Measurements from ENCODE around the gene HLX. TPM values are rescaled to one million over a fixed set of nuclear protein-coding genes. Genes with fewer than 3 reads are reported as not detected.

HLX gene
- total and polyA plus RNA-seq, 2 of the 13 experiments (the other 11 are each of a cell fraction or from before 2014, with no cell fraction given) = 0.30 to 0.35 TPM

DNA sequence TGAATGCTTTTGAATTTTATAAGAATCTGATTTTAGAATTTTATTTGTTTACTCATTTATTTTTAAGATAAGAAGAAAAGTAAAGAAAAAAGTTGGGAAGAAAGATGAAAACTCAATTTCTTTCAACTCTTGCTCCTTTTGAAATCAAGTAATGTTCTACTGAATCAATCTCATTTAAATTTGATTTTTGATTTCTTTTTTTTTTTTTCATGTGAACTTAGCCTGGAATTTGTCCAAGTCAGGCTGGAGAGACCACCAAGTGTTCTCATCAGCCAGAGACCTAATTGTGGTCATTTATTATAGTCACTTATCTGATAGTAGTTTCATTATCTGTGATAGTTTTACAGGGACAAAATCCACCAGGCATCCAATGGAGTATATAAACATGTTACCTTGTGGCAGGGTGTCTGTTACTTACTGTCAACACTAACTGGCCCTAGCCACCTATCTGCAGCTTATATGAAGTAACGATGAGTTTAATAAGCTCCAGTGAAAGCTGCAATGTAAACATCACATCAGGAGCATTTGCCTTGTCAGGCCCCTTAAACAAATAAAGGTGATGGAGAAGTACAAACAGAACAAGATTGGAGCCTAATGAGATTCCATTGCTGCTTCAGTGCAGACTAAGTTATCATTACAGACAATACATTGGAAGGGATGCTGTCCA lies 39.2 kb downstream of the HLX start:
- Histone ChIP-seq H4K20me1 (ENCODE audit: insufficient read depth, low read length) (no peaks in the 10 kb centered on the region), H3K9me3 (ENCODE audit: low read length) (no peaks in the 10 kb centered on the region), H3K9ac (ENCODE audit: insufficient read depth, low read depth, low read length) (no peak overlapping the region), H3K27me3 (ENCODE audit: control insufficient read depth in 1 of 2, insufficient read depth in 2 of 2, low read length in 2 of 2) (peaks cover 0 to 2% of the 10 kb centered on the region in 2 experiments; a peak in 1 of 5 replicates), H3K4me3 (replicated peaks in 1 of 3; ENCODE audit: insufficient read depth in 1 of 3, low read depth in 2 of 3, low read length in 3 of 3) (no peak overlapping the region), H3K4me1 (ENCODE audit: insufficient read depth, low read length) (peaks cover 47% of the 10 kb centered on the region), H3K36me3 (replicated peaks in 1 of 2; ENCODE audit: control insufficient read depth in 1 of 2, insufficient read depth in 2 of 2, low read length in 2 of 2) (no peaks in the 10 kb centered on the region), H3K79me2 (ENCODE audit: insufficient read depth, low read length) (no peaks in the 10 kb centered on the region), H2AFZ (ENCODE audit: low read length) (no peak overlapping the region), H3K4me2 (ENCODE audit: low read depth, low read length) (no peak overlapping the region), H3K27ac (ENCODE audit: extremely low read length, insufficient read depth, low read length) (no peak overlapping the region)
- no TSS peak for BruUV-seq (replicated peaks)
- ATAC-seq (peak; percentile 54), FAIRE-seq (no peak), DNase-seq (ENCODE audit: low spot score) (peak; percentile 49)
- ChIA-PET POLR2A (no interaction called here), CTCF (ENCODE audit: low intra/inter-chr PET ratio, low total read pairs) (no interaction called here)
- intact Hi-C loops (cut with micrococcal nuclease; ENCODE audit: unreplicated experiment) (no loop called here), in situ Hi-C loops (cut with HindIII; ENCODE audit: extremely low pct_ligation_motif_present, low pct_unique_long_range_greater_than_20kb) (no loop called here)
- 0% methylated on average over 1 of the region's 1 CpG for WGBS (ENCODE audit: low lambda C conversion rate)
- TF ChIP-seq ZNF350 (CRISPR knock-in tag; IDR thresholded peaks at IDR 0.05; ENCODE audit: borderline replicate concordance, low read depth) (no peak), ZNF468 (CRISPR knock-in tag; IDR thresholded peaks at IDR 0.05) (no peak), GTF3A (CRISPR knock-in tag; conservative IDR thresholded peaks at IDR 0.05) (no peak), ZNF577 (CRISPR knock-in tag; IDR thresholded peaks at IDR 0.05; ENCODE audit: borderline replicate concordance, low read depth) (no peak), FOXP1 (IDR thresholded peaks at IDR 0.05) (no peak), FOXP1 (CRISPR knock-in tag; IDR thresholded peaks at IDR 0.05) (peak; percentile 56), ERF (CRISPR knock-in tag; IDR thresholded peaks at IDR 0.05) (no peak), NFE2L1 (CRISPR knock-in tag; IDR thresholded peaks at IDR 0.05; ENCODE audit: borderline replicate concordance) (no peak), ARNTL (CRISPR knock-in tag; IDR thresholded peaks at IDR 0.05) (no peak), JDP2 (CRISPR knock-in tag; IDR thresholded peaks at IDR 0.05; ENCODE audit: borderline replicate concordance) (no peak)
- TF ChIP-seq, protein P1, sequence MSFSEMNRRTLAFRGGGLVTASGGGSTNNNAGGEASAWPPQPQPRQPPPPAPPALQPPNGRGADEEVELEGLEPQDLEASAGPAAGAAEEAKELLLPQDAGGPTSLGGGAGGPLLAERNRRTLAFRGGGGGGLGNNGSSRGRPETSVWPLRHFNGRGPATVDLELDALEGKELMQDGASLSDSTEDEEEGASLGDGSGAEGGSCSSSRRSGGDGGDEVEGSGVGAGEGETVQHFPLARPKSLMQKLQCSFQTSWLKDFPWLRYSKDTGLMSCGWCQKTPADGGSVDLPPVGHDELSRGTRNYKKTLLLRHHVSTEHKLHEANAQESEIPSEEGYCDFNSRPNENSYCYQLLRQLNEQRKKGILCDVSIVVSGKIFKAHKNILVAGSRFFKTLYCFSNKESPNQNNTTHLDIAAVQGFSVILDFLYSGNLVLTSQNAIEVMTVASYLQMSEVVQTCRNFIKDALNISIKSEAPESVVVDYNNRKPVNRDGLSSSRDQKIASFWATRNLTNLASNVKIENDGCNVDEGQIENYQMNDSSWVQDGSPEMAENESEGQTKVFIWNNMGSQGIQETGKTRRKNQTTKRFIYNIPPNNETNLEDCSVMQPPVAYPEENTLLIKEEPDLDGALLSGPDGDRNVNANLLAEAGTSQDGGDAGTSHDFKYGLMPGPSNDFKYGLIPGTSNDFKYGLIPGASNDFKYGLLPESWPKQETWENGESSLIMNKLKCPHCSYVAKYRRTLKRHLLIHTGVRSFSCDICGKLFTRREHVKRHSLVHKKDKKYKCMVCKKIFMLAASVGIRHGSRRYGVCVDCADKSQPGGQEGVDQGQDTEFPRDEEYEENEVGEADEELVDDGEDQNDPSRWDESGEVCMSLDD (CRISPR knock-in tag; IDR thresholded peaks at IDR 0.05; ENCODE audit: borderline replicate concordance) = no peak
- TF ChIP-seq, protein P2, sequence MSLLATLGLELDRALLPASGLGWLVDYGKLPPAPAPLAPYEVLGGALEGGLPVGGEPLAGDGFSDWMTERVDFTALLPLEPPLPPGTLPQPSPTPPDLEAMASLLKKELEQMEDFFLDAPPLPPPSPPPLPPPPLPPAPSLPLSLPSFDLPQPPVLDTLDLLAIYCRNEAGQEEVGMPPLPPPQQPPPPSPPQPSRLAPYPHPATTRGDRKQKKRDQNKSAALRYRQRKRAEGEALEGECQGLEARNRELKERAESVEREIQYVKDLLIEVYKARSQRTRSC (CRISPR knock-in tag; IDR thresholded peaks at IDR 0.05; ENCODE audit: low read depth) = no peak
- TF ChIP-seq, protein P3, sequence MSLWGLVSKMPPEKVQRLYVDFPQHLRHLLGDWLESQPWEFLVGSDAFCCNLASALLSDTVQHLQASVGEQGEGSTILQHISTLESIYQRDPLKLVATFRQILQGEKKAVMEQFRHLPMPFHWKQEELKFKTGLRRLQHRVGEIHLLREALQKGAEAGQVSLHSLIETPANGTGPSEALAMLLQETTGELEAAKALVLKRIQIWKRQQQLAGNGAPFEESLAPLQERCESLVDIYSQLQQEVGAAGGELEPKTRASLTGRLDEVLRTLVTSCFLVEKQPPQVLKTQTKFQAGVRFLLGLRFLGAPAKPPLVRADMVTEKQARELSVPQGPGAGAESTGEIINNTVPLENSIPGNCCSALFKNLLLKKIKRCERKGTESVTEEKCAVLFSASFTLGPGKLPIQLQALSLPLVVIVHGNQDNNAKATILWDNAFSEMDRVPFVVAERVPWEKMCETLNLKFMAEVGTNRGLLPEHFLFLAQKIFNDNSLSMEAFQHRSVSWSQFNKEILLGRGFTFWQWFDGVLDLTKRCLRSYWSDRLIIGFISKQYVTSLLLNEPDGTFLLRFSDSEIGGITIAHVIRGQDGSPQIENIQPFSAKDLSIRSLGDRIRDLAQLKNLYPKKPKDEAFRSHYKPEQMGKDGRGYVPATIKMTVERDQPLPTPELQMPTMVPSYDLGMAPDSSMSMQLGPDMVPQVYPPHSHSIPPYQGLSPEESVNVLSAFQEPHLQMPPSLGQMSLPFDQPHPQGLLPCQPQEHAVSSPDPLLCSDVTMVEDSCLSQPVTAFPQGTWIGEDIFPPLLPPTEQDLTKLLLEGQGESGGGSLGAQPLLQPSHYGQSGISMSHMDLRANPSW (CRISPR knock-in tag; IDR thresholded peaks at IDR 0.05; ENCODE audit: borderline replicate concordance) = no peak
- TF ChIP-seq, protein P4, sequence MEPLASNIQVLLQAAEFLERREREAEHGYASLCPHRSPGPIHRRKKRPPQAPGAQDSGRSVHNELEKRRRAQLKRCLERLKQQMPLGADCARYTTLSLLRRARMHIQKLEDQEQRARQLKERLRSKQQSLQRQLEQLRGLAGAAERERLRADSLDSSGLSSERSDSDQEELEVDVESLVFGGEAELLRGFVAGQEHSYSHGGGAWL (CRISPR knock-in tag; IDR thresholded peaks at IDR 0.05) = no peak

All from HepG2 (cell line).